ENCODE results near the gene ZNF747.

ZNF747 gene

DNA sequence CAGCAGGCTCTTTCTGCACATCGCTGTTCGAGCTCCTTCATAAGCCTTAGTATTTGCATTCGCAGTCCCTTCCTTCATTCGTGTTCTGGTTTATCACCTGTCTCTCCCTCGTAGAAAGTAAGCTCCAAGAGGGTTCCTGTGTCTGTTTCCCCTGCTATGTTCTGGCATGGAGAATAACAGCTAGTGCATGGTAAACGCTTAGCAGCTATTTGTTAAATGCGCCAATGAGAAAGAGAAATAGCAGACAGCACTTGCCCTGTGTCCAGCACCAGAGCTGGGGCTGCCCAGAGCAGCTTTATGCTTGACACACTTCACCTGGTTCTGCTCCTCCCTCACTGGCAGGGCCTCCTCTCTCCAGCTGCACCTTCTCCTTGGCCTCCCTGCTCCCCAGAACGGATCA lies 31.3 kb upstream of the ZNF747 start:
- ATAC-seq: no peak
- TF ChIP-seq CSDC2 (CRISPR knock-in tag; IDR thresholded peaks at IDR 0.05) (no peak), TOX (CRISPR knock-in tag; IDR thresholded peaks at IDR 0.05; ENCODE audit: borderline replicate concordance) (no peak), ZNF70 (CRISPR knock-in tag; IDR thresholded peaks at IDR 0.05) (no peak), BACH2 (CRISPR knock-in tag; IDR thresholded peaks at IDR 0.05; ENCODE audit: borderline replicate concordance) (no peak), ESRRG (CRISPR knock-in tag; IDR thresholded peaks at IDR 0.05) (no peak), GLIS3 (CRISPR knock-in tag; IDR thresholded peaks at IDR 0.05) (no peak), ZFP30 (CRISPR knock-in tag; IDR thresholded peaks at IDR 0.05) (no peak), ZNF8 (CRISPR knock-in tag; IDR thresholded peaks at IDR 0.05) (no peak), ZFP3 (CRISPR knock-in tag; IDR thresholded peaks at IDR 0.05) (no peak), SNAI2 (CRISPR knock-in tag; IDR thresholded peaks at IDR 0.05) (no peak), ZNF565 (CRISPR knock-in tag; conservative IDR thresholded peaks at IDR 0.05; ENCODE audit: low read depth) (no peak), OSR1 (CRISPR knock-in tag; IDR thresholded peaks at IDR 0.05) (no peak)
- TF ChIP-seq, protein P1, sequence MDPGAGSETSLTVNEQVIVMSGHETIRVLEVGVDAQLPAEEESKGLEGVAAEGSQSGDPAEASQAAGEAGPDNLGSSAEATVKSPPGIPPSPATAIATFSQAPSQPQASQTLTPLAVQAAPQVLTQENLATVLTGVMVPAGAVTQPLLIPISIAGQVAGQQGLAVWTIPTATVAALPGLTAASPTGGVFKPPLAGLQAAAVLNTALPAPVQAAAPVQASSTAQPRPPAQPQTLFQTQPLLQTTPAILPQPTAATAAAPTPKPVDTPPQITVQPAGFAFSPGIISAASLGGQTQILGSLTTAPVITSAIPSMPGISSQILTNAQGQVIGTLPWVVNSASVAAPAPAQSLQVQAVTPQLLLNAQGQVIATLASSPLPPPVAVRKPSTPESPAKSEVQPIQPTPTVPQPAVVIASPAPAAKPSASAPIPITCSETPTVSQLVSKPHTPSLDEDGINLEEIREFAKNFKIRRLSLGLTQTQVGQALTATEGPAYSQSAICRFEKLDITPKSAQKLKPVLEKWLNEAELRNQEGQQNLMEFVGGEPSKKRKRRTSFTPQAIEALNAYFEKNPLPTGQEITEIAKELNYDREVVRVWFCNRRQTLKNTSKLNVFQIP (CRISPR knock-in tag; IDR thresholded peaks at IDR 0.05; ENCODE audit: borderline replicate concordance, low read depth): no peak
- TF ChIP-seq, protein P2, sequence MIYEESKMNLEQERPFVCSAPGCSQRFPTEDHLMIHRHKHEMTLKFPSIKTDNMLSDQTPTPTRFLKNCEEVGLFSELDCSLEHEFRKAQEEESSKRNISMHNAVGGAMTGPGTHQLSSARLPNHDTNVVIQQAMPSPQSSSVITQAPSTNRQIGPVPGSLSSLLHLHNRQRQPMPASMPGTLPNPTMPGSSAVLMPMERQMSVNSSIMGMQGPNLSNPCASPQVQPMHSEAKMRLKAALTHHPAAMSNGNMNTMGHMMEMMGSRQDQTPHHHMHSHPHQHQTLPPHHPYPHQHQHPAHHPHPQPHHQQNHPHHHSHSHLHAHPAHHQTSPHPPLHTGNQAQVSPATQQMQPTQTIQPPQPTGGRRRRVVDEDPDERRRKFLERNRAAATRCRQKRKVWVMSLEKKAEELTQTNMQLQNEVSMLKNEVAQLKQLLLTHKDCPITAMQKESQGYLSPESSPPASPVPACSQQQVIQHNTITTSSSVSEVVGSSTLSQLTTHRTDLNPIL (CRISPR knock-in tag; IDR thresholded peaks at IDR 0.05; ENCODE audit: low read depth): no peak
- TF ChIP-seq, protein P3, sequence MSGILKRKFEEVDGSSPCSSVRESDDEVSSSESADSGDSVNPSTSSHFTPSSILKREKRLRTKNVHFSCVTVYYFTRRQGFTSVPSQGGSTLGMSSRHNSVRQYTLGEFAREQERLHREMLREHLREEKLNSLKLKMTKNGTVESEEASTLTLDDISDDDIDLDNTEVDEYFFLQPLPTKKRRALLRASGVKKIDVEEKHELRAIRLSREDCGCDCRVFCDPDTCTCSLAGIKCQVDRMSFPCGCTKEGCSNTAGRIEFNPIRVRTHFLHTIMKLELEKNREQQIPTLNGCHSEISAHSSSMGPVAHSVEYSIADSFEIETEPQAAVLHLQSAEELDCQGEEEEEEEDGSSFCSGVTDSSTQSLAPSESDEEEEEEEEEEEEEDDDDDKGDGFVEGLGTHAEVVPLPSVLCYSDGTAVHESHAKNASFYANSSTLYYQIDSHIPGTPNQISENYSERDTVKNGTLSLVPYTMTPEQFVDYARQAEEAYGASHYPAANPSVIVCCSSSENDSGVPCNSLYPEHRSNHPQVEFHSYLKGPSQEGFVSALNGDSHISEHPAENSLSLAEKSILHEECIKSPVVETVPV (CRISPR knock-in tag; IDR thresholded peaks at IDR 0.05): no peak
- TF ChIP-seq, protein P4, sequence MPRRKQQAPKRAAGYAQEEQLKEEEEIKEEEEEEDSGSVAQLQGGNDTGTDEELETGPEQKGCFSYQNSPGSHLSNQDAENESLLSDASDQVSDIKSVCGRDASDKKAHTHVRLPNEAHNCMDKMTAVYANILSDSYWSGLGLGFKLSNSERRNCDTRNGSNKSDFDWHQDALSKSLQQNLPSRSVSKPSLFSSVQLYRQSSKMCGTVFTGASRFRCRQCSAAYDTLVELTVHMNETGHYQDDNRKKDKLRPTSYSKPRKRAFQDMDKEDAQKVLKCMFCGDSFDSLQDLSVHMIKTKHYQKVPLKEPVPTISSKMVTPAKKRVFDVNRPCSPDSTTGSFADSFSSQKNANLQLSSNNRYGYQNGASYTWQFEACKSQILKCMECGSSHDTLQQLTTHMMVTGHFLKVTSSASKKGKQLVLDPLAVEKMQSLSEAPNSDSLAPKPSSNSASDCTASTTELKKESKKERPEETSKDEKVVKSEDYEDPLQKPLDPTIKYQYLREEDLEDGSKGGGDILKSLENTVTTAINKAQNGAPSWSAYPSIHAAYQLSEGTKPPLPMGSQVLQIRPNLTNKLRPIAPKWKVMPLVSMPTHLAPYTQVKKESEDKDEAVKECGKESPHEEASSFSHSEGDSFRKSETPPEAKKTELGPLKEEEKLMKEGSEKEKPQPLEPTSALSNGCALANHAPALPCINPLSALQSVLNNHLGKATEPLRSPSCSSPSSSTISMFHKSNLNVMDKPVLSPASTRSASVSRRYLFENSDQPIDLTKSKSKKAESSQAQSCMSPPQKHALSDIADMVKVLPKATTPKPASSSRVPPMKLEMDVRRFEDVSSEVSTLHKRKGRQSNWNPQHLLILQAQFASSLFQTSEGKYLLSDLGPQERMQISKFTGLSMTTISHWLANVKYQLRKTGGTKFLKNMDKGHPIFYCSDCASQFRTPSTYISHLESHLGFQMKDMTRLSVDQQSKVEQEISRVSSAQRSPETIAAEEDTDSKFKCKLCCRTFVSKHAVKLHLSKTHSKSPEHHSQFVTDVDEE (CRISPR knock-in tag; IDR thresholded peaks at IDR 0.05): no peak

DNA sequence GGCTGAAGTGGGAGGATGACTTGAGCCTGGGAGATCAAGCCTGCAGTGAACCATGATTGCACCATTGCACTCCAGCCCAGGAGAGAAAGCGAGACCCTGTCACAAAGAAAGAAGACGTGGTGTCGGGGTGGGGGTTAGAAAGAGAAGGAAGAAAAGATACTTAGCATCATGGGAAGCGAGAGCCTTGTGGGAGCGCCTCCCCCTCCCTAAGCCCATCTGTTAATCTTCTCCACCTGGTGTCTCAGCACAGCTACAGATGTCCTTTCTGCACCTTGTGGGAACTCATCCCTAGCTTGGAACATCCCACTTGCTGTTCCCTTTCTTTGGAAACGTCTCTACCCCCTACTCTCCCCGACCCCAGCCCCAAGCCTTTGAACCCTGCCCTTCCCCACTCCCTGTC lies 30.9 kb upstream of the ZNF747 start:
- no peak for ATAC-seq
- TF ChIP-seq ZFP30 (CRISPR knock-in tag; IDR thresholded peaks at IDR 0.05) (no peak), ZFP3 (CRISPR knock-in tag; IDR thresholded peaks at IDR 0.05) (no peak), OSR1 (CRISPR knock-in tag; IDR thresholded peaks at IDR 0.05) (no peak)

DNA sequence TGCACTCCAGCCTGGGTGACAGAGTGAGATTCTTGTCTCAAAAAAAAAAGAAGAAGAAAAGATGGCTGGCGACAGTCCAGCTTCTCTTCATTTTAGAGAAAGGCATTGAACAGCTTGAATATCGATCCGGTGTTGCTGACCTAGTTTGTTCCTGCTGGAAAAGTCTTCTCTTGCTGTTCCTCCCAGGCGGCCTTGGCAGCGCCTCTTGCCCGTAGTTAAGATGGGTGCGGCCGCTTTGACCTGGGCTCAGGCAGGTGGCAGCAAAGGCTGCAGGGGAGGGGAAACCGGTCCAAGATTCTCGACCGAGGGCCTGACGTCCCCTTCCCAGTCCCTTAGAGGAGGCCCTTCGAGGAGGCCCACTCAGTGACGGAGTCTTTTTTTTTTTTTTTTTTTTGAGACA lies 27.4 kb upstream of the ZNF747 start:
- TF ChIP-seq RARB (CRISPR knock-in tag; IDR thresholded peaks at IDR 0.05) (no peak), GLIS3 (CRISPR knock-in tag; IDR thresholded peaks at IDR 0.05) (no peak), OSR1 (CRISPR knock-in tag; IDR thresholded peaks at IDR 0.05) (no peak), ISL1 (CRISPR knock-in tag; IDR thresholded peaks at IDR 0.05) (no peak), BACH2 (CRISPR knock-in tag; IDR thresholded peaks at IDR 0.05; ENCODE audit: borderline replicate concordance) (no peak), SNAI2 (CRISPR knock-in tag; IDR thresholded peaks at IDR 0.05) (no peak), TOX (CRISPR knock-in tag; IDR thresholded peaks at IDR 0.05; ENCODE audit: borderline replicate concordance) (no peak), ZNF565 (CRISPR knock-in tag; conservative IDR thresholded peaks at IDR 0.05; ENCODE audit: low read depth) (no peak), ZFP3 (CRISPR knock-in tag; IDR thresholded peaks at IDR 0.05) (no peak), ZFP30 (CRISPR knock-in tag; IDR thresholded peaks at IDR 0.05) (no peak), TCF4 (CRISPR knock-in tag; IDR thresholded peaks at IDR 0.05; ENCODE audit: borderline replicate concordance) (no peak), PPARA (CRISPR knock-in tag; IDR thresholded peaks at IDR 0.05; ENCODE audit: borderline replicate concordance) (no peak)
- TF ChIP-seq, protein P5, sequence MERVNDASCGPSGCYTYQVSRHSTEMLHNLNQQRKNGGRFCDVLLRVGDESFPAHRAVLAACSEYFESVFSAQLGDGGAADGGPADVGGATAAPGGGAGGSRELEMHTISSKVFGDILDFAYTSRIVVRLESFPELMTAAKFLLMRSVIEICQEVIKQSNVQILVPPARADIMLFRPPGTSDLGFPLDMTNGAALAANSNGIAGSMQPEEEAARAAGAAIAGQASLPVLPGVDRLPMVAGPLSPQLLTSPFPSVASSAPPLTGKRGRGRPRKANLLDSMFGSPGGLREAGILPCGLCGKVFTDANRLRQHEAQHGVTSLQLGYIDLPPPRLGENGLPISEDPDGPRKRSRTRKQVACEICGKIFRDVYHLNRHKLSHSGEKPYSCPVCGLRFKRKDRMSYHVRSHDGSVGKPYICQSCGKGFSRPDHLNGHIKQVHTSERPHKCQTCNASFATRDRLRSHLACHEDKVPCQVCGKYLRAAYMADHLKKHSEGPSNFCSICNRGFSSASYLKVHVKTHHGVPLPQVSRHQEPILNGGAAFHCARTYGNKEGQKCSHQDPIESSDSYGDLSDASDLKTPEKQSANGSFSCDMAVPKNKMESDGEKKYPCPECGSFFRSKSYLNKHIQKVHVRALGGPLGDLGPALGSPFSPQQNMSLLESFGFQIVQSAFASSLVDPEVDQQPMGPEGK (CRISPR knock-in tag; IDR thresholded peaks at IDR 0.05; ENCODE audit: borderline replicate concordance): no peak
- TF ChIP-seq, protein P1 (CRISPR knock-in tag; IDR thresholded peaks at IDR 0.05; ENCODE audit: borderline replicate concordance, low read depth): no peak
- TF ChIP-seq, protein P2 (CRISPR knock-in tag; IDR thresholded peaks at IDR 0.05; ENCODE audit: low read depth): no peak
- no peak for ATAC-seq

Data from SK-N-SH treated with all-trans-retinoic acid at 6 μM for 48 hours (cell line).